ENCODE data around the gene LEPR.
"Not testable (repeated sequence)": the region's sequence is repeated elsewhere in the genome, so short reads cannot be mapped to it uniquely, and the experiment has no call there.

LEPR gene

DNA sequence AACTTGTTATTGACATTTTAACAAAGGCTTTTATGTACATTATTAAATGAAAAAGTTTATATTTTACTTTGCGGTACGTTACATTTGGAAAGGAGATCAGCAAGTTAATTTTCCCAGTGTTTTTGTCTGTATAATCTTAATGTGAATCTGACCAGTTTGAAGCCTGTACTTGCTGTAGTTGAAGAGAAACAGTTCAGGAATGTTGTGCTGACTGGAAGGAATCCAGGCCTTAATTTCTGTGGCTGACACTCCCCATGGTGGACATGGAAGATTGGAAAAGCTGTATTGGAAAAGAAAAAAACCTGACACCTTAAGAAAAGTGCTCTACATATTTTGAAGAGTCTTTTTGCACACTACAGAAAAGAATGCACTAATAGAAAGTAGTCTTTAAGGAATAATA lies 15.5 kb downstream of the LEPR start:
- DNase-seq (ENCODE audit: low read depth in 2 of 3, low spot score in 1 of 3), result no peak

DNA sequence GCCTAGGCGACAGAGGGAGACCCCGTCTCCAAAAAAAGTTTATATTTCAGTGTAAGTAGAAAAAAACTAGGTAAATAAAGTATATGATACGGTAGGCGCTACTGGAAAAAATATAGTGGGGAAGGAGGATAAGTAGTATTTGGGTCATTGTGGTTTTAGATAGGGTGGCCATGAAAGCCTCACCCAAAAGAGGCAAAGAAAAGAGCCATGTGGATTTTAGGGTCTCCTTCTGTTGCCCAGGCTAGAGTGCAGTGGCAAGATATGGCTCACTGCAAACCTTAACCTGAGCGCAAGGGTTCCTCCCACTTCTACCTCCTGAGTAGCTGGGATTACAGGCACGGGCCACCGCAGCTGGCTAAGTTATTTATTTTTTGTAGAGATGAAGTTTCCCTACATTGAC lies 17.1 kb downstream of the LEPR start:
- DNase-seq (ENCODE audit: low read depth in 2 of 3, low spot score in 1 of 3), result no peak

DNA sequence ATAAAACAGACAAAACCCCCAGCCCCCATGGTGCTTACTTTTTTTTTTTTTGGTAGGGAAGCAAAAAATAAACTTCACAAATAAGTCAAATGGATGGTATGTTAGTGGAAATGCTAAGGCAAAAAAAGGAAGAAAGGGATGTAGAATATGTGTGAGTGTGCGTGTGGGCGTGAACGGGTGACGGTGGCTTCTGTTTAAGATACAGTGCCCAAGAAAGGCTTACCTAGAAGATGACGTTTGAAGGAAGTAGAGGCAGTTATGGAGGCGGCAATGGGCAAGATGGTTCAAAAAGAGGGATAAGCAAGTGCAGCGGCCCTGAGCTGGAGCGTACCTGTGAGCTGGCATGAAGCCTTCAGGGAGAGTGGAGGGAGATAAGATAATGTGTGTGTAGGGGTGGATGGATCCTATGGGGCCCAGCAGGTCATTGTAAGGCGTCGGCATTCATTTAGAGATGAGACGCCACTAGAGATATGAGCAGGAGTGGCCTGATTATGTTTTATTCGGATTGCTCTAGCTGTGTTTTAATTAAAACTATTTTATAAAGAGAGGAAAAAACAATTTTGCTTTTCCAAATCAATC lies 19.9 kb downstream of the LEPR start:
- no peak for DNase-seq (ENCODE audit: low read depth in 2 of 3, low spot score in 1 of 3)

DNA sequence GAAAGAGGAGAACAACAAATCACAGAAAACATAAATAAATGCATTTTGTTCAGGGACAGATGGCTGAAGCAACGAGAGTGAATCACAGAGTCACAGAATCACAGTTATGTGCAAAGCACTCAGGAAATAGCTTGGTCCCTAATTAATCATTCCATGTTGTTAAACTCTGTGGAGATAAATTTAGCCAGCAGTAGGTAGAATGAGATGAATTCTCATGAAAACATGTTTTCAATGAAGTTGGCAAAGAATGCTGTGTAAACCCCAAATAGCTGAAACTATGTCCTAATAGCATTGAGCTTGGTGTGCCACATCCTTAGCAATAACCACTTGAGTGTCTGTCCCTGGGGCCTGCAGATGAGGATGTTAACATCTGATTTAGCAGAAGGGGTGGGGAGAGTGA lies 20.4 kb downstream of the LEPR start:
- DNase-seq (ENCODE audit: low read depth in 2 of 3, low spot score in 1 of 3), result no peak

DNA sequence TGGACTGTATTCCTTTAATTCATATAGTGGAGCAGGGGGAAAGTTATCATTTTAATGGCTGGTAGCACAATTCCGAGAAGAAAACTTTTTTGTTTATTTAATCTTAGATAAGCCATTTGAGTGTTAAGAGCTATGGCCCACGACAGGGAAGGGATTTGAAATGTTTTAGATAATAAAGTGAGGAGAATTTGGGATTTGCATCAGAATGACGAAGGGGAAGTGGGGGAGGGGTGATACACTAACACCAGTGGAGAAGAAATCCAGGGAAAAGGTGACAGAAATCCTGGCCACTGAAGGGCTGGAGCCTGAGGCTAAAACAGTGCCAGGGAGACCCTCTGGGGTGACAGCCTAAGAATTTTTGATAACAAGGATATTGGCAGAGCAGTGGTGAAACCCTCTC lies 21.0 kb downstream of the LEPR start:
- DNase-seq (ENCODE audit: low read depth in 2 of 3, low spot score in 1 of 3), result no peak

DNA sequence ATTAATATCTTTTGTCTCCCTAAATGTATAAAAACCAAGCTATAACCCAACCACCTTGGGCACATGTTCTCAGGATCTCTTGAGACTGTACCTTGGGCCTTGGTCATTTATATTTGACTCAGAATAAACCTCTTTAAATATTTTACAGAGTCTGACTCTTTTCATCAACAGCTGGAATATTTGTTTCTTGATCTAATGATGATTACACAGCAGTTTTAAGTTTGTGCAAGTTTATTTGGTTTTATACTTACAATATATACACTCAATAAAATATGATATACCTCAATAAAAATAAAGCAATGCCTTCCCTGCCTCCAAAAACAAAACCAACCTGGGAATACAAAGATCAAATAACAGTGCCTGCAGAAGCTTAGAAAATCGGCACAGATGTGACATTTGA lies 22.0 kb downstream of the LEPR start:
- DNase-seq (ENCODE audit: low read depth in 2 of 3, low spot score in 1 of 3), result no peak

DNA sequence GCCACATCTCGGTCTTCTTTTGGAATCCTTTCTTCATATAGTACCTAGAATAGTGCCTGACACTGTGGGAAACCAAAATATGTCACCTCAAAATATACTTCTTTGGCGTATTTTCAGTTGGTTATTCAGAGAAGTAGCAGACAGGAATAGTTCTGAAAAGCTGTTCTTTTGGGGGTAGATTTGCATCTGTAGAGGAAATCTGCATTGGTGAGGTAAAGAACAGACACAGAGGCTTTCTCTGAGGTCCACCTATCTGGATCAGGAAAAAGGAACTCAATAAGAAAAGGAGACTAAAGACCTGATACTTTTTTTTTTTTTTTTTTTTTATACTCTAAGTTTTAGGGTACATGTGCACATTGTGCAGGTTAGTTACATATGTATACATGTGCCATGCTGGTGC lies 23.2 kb downstream of the LEPR start:
- no peak for DNase-seq (ENCODE audit: low read depth in 2 of 3, low spot score in 1 of 3)

DNA sequence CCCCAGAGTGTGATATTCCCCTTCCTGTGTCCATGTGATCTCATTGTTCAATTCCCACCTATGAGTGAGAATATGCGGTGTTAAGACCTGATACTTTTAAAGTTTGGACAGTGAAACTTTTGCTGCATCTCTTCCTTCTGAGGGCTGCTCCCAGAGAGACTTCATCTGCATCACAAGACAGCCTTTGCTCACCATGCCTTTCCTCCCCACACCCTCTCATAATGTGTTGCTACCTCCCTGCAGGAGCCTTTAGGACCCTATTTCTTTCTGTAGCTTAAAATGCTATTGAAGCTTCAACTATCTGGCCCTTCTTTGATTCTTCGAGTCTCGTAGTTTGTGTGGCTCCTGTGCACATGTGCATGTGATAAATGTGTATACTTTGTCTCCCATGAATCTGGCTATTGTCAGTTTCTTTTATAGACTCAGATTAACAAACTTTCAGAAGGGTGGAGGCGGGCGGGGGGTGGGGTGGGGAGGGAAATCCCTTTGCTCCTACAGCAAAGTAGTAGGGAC lies 23.7 kb downstream of the LEPR start:
- DNase-seq (ENCODE audit: low read depth in 2 of 3, low spot score in 1 of 3), result no peak

DNA sequence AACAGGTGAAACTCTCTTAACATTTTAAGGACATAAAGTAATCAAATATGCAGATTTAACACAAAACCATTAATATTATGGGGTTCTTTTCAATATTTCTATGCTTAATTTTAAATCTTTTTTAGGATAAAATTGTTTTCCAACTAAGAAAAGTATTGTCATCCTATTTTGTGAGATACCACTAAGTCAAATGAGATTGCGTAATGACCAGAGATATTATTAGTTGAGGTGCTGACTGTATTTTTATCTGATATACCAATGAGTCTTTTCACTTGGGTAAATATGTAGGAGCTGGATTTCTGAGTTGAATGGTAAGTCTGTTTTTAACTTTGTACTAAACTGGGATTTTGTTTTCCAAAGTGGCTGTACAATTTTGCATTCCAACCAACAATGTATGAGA lies 25.4 kb downstream of the LEPR start:
- no peak for DNase-seq (ENCODE audit: low read depth in 2 of 3, low spot score in 1 of 3)

DNA sequence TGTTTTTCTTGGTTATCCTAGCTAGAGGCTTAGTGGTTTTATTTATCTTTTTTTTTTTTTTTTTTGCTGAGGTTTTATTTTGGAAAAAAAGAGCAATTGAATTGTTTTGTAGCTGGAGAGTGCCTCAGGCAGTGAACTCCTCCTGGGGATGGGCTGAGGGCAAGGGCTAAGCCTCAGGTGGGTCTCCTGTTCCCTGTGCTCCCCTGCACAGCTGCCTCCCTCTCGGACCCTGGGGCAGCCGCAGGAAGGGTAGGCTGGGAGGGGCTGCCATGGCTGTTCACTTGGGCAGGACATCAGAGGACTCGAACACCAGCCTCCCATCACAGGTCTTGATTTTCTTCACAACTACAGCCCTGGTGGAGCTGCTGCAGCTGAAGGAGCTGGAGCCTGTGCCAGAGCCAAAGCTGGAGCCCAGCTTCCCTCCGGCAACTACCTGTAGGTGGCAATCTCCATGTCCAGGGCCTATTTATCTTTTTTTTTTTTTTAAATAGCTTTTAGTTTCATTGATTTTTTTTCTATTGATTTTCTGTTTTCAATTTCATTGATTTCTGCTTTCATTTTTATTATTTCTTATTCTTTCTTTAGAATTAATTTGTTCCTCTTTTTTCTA lies 28.9 kb downstream of the LEPR start:
- DNase-seq (ENCODE audit: low read depth in 2 of 3, low spot score in 1 of 3), result no peak

DNA sequence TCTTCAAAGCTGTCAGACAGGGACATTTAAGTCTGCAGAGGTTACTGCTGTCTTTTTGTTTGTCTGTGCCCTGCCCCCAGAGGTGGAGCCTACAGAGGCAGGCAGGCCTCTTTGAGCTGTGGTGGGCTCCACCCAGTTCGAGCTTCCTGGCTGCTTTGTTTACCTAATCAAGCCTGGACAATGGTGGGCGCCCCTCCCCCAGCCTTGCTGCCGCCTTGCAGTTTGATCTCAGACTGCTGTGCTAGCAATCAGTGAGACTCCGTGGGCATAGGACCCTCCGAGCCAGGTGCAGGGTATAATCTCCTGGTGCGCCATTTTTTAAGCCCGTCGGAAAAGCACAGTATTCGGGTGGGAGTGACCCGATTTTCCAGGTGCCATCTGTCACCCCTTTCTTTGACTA lies 35.2 kb downstream of the LEPR start:
- DNase-seq (ENCODE audit: low read depth in 2 of 3, low spot score in 1 of 3), result not testable (repeated sequence)

DNA sequence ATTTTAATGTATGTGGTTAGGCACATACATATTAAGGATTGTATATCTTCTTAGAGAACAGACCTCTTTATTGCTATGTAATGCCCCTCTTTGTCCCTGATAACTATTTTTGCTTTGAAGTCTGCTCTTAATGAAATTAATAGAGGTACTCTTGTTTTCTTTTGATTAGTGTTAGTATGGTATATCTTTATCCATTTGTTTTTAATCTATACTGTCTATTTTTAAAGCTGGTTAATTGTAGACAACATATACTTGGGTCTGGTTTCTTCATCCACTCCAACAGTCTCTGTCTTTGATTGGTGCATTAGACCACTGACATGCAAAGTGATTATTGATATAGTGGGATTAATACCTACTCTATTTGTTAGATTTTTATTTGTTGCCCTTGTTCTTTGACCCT lies 36.0 kb downstream of the LEPR start:
- DNase-seq (ENCODE audit: low read depth in 2 of 3, low spot score in 1 of 3), result no peak

DNA sequence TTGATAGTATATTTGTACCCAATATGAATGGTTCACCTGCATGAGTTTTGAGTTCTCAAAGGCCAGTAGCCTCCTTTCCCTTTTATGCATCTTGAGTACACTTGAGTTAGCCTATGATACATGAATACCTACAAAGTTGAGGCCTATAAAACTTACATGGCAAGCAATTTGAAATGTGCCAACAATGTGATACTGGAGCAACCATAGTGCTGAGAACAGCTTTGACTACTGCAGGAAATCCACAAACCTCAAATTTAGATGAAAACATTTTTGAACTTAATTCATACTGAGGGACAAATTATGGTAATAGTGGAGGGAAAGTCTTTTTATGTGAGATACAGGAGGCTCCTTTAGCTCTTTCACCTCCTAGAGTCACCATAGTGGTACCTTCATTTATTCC lies 37.4 kb downstream of the LEPR start:
- no peak for DNase-seq (ENCODE audit: low read depth in 2 of 3, low spot score in 1 of 3)

DNA sequence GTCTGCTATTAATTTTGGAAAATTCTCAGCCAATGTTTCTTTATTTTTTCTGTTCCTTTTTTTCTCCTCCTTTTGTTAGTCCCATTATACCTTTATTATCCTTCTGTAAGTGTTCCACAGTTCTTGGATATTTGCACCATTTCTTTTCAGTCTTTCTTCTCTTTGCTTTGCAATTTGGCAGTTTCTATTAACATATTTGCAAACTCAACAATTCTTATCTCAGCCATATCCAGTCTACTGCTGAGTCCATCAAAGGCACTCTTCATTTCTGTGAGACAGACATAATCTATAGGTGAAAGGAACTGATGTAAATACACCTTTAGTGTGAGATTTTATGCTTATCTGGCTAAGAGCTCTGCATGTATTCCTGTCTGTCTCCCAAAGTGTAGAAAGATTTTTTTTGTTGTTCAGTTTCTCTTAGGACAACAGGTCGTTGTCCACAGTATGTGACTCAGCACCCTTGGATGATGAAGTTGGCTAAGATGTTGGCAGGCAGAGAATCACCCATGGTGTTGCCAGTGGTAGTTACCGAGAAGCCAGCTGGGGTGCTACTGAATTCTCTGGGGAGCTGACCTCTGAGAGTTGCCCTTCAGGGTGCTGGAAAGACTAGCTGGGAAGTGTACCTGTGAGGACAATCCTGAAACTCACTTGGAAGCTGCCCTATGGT lies 38.4 kb downstream of the LEPR start:
- no peak for DNase-seq (ENCODE audit: low read depth in 2 of 3, low spot score in 1 of 3)

DNA sequence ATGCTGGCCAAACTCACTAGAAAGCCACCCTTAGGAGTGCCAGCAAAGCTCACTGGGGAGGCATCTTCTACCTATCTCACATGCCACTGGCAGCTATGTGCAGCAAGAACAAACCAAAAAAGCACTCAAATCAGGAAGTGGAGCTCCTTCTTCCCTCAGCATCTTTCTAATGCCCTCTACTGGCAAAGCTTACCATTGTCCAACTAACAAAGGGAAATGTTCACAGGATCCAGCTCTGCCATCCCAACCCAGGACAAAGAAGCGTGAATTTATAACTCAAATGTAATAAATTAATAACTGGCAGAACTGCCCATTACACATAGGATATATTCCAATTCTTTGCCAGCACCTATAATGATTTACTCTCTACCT lies 38.9 kb downstream of the LEPR start:
- no peak for DNase-seq (ENCODE audit: low read depth in 2 of 3, low spot score in 1 of 3)

DNA sequence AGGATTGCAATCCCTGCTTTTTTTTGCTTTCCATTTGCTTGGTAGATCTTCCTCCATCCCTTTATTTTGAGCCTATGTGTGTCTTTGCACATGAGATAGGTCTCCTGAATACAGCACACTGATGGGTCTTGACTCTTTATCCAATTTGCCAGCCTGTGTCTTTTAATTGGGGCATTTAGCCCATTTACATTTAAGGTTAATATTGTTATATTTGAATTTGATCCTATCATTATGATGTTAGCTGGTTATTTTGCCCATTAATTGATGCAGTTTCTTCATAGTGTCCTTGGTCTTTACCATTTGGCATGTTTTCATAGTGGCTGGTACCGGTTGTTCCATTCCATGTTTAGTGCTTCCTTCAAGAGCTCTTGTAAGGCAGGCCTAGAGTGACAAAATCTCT lies 45.4 kb downstream of the LEPR start:
- not testable (repeated sequence) for DNase-seq (ENCODE audit: low read depth in 2 of 3, low spot score in 1 of 3)

DNA sequence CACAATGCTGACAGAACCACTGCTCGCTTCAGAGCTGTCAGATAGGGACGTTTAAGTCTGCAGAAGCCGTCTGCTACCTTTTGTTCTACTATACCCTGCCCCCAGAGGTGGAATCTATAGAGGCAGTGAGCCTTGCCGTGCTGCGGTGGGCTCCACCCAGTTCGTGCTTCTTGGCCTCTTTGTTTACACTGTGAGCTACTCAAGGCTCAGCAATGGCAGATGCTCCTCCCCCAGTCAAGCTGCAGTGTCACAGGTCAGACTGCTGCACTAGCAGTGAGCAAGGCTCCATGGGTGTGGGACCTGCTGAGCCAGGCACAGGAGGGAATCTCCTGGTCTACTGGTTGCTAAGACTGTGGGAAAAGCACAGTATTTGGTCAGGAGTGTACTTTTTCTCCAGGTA lies 47.1 kb downstream of the LEPR start:
- no peak for DNase-seq (ENCODE audit: low read depth in 2 of 3, low spot score in 1 of 3)

DNA sequence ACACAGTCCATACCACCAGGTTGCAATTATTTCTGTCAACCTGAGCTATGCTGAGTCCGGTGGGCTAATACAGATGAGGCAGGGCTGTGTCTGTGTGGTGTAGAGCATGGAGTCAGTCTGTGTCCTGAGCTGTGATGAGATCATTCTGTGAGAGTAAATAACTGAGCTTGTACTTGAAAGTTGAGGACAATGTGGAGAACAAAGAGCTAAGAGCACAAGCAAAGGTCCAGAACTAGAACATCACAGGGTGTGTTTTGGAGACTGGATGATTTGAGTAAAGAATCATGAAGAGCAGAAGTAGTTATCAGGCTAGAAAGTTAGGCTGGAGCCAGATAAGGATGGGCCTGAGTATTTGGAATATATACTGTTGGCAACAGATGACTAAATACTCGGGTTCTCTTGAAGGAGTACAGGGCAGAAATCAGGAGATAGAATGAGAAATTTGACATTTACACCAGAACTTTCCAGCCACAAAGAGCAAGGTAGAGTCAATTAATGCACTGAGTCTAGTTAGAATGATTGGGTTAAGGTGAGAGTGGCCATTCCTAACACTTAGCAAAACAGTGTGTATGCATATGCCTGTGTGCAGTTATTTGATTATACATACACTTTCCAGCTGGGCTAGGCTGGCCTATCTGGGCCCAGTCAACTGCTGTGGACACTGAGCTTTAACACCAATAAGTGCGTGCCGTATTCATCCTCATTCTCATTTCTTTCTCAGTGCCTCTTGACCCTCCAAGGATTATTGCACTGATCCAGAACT lies 48.8 kb downstream of the LEPR start:
- no peak for DNase-seq (ENCODE audit: low read depth in 2 of 3, low spot score in 1 of 3)

DNA sequence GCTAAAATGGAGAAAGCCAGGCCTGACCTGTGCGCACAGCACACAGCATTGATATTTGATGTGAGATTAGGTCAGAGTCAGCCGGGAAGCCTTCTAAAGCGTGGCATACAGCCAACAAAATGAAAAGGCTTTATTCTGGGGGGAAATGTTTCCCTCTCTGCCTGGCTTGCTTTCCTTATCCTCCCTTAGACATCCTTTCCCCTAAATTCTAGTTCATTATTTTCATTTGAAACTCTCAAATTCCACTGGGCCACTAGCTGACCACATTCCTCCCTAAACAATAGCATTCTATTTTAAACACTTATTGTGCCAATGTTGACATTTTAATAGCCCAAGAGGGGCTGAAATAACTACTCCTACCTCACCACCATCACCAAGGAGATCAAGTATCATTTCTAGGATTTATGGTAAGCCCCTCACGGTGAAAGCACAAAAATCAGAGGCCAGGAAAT lies 49.4 kb downstream of the LEPR start:
- DNase-seq (ENCODE audit: low read depth in 2 of 3, low spot score in 1 of 3), result no peak

All from stimulated activated CD4-positive, alpha-beta T cell treated with anti-CD3 and anti-CD28 coated beads, Interleukin-12 subunit alpha, Interleukin-12 subunit beta, amount 100 ng/mL, for 48 hours (primary cell).